ENCODE results near the gene EXD2. TPM values are rescaled to one million over a fixed set of nuclear protein-coding genes. Genes with fewer than 3 reads are reported as not detected.

EXD2 gene
- total RNA-seq, 1 experiment from 2014 or later = 9.5 TPM

- no peaks in the 10 kb centered on the region for H3K36me3 ChIP-seq (ENCODE audit: control insufficient read depth, insufficient read depth, low read length)
- DNase-seq (ENCODE audit: low read depth, low spot score) (no peak), ATAC-seq (no peak)
- TF ChIP-seq CTCF (IDR thresholded peaks at IDR 0.05) (no peak), TCF7L2 (IDR thresholded peaks at IDR 0.05; ENCODE audit: low read depth, low read length) (no peak), POLR2AphosphoS5 (IDR thresholded peaks at IDR 0.05; ENCODE audit: low read depth, low read length) (no peak), REST (IDR thresholded peaks at IDR 0.05; ENCODE audit: insufficient read depth in 1 of 2, low read depth in 2 of 2, low read length in 1 of 2) (no peak), SIN3A (IDR thresholded peaks at IDR 0.05; ENCODE audit: borderline replicate concordance, insufficient read depth, low read depth, low read length) (no peak)
- no peaks in the 10 kb centered on the region for H3K9me3 ChIP-seq (ENCODE audit: control insufficient read depth, insufficient read depth, low read depth, low read length)
- H3K4me1 ChIP-seq (ENCODE audit: control insufficient read depth, insufficient read depth, low read length) = no peaks in the 10 kb centered on the region
- BruUV-seq (replicated peaks) = no TSS peak
- intact Hi-C loops (cut with micrococcal nuclease; ENCODE audit: unreplicated experiment) (no loop called here), in situ Hi-C loops (cut with HindIII; ENCODE audit: low pct_unique_long_range_greater_than_20kb, low sequenced_read_pairs) (no loop called here)
- no peak overlapping the region for H3K4me3 ChIP-seq (ENCODE audit: low read depth in 2 of 2, low read length in 2 of 2)
- no peak overlapping the region for H3K27ac ChIP-seq (ENCODE audit: low read length)
- no peaks in the 10 kb centered on the region for H3K27me3 ChIP-seq (ENCODE audit: control insufficient read depth, insufficient read depth, low read length)
- POLR2A ChIA-PET = no interaction called here
- CTCF ChIA-PET = no interaction called here
These were observed 16.2 kb downstream of the EXD2 start for GRCh38 chr14:69207435-69208041.

GRCh38 chr14:69208666-69209065 lies 17.4 kb downstream of the EXD2 start:
- POLR2A ChIA-PET = no interaction called here
- H3K27me3 ChIP-seq (ENCODE audit: control insufficient read depth, insufficient read depth, low read length) = no peaks in the 10 kb centered on the region
- CTCF ChIA-PET = no interaction called here
- ATAC-seq (no peak), DNase-seq (ENCODE audit: low read depth, low spot score) (no peak)
- H3K9me3 ChIP-seq (ENCODE audit: control insufficient read depth, insufficient read depth, low read depth, low read length) = no peaks in the 10 kb centered on the region
- intact Hi-C loops (cut with micrococcal nuclease; ENCODE audit: unreplicated experiment) (no loop called here), in situ Hi-C loops (cut with HindIII; ENCODE audit: low pct_unique_long_range_greater_than_20kb, low sequenced_read_pairs) (no loop called here)
- BruUV-seq (replicated peaks) = no TSS peak
- no peaks in the 10 kb centered on the region for H3K36me3 ChIP-seq (ENCODE audit: control insufficient read depth, insufficient read depth, low read length)
- H3K27ac ChIP-seq (ENCODE audit: low read length) = no peak overlapping the region
- TF ChIP-seq CTCF (IDR thresholded peaks at IDR 0.05) = no peak
- TF ChIP-seq SIN3A (IDR thresholded peaks at IDR 0.05; ENCODE audit: borderline replicate concordance, insufficient read depth, low read depth, low read length) = no peak
- no peak for TF ChIP-seq POLR2AphosphoS5 (IDR thresholded peaks at IDR 0.05; ENCODE audit: low read depth, low read length)
- no peak for TF ChIP-seq REST (IDR thresholded peaks at IDR 0.05; ENCODE audit: insufficient read depth in 1 of 2, low read depth in 2 of 2, low read length in 1 of 2)
- no peak for TF ChIP-seq TCF7L2 (IDR thresholded peaks at IDR 0.05; ENCODE audit: low read depth, low read length)
- no peaks in the 10 kb centered on the region for H3K4me1 ChIP-seq (ENCODE audit: control insufficient read depth, insufficient read depth, low read length)
- no peak overlapping the region for H3K4me3 ChIP-seq (ENCODE audit: low read depth in 2 of 2, low read length in 2 of 2)

Measured in Panc1 (cell line).